ENCODE data around the gene BRK1.

DNA sequence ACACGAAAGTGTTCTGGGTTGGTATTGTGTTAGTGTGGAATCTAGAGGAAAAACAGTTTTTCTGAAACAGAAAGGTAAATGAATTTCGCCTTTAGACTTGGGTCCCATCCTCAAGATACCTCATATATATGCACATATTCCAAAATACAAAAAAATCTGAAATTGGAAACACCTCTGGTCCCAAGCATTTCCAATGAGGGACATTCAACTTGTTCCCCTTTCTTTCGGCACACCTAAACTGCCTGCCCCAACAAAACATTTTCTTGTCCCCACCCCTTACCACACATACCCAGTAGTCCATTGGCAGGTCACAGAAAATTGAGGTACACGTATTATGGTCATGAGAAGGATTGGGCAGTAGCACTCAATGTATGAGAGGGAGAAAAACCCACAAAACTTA is 40.2 kb downstream of the BRK1 start:
- TF ChIP-seq, protein P1, sequence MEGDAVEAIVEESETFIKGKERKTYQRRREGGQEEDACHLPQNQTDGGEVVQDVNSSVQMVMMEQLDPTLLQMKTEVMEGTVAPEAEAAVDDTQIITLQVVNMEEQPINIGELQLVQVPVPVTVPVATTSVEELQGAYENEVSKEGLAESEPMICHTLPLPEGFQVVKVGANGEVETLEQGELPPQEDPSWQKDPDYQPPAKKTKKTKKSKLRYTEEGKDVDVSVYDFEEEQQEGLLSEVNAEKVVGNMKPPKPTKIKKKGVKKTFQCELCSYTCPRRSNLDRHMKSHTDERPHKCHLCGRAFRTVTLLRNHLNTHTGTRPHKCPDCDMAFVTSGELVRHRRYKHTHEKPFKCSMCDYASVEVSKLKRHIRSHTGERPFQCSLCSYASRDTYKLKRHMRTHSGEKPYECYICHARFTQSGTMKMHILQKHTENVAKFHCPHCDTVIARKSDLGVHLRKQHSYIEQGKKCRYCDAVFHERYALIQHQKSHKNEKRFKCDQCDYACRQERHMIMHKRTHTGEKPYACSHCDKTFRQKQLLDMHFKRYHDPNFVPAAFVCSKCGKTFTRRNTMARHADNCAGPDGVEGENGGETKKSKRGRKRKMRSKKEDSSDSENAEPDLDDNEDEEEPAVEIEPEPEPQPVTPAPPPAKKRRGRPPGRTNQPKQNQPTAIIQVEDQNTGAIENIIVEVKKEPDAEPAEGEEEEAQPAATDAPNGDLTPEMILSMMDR (IDR thresholded peaks at IDR 0.05 in 8 of 11, conservative IDR thresholded peaks at IDR 0.05 in 3 of 11): no peak
- TF ChIP-seq POLR2A (IDR thresholded peaks at IDR 0.05) (no peak), POLR2AphosphoS5 (IDR thresholded peaks at IDR 0.05) (no peak)

All from spleen (tissue), 7 donors.